DOHH2 (cell line): ENCODE measurements around the gene PEX14.

Experiments
- H3F3A ChIP-seq: fragments of 200-600 bp; sonication (generic), shearing (Covaris generic); 2 replicates; pipeline ENCODE4 v1.6.0; 2016; ENCODE audit warnings: antibody characterized with exemption, mild to moderate bottlenecking; ENCODE audit not compliant: control insufficient read depth, insufficient read depth
- H3K27ac ChIP-seq: fragments of 200-600 bp; sonication (generic); 2 replicates; pipeline ENCODE4 v1.5.1; 2014; ENCODE audit warnings: low read depth, mild to moderate bottlenecking, low read length, moderate library complexity
- H3K27me3 ChIP-seq: fragments of 200-600 bp; sonication (generic); 2 replicates; pipeline ENCODE4 v1.6.1; 2014; ENCODE audit warnings: mild to moderate bottlenecking, low read length, mixed read lengths; ENCODE audit not compliant: control insufficient read depth
- H3K36me3 ChIP-seq: fragments of 200-600 bp; sonication (generic); 2 replicates; pipeline ENCODE4 v1.6.1; 2014; ENCODE audit warnings: mild to moderate bottlenecking, low read length, moderate library complexity, mixed read lengths; ENCODE audit not compliant: control insufficient read depth
- H3K4me1 ChIP-seq: fragments of 200-600 bp; sonication (generic); 2 replicates; pipeline ENCODE4 v1.6.1; 2014; ENCODE audit warnings: mild to moderate bottlenecking, low read length, mixed read lengths; ENCODE audit not compliant: control insufficient read depth
- H3K4me2 ChIP-seq: fragments of 200-600 bp; sonication (generic); 2 replicates; pipeline ENCODE4 v1.6.0; 2014; ENCODE audit warnings: mild to moderate bottlenecking, low read length, moderate library complexity
- H3K4me3 ChIP-seq: fragments of 200-600 bp; sonication (generic); 2 replicates; pipeline ENCODE4 v1.5.1; 2014; ENCODE audit warnings: mild to moderate bottlenecking, low read length, mixed read lengths
- H3K79me2 ChIP-seq: fragments of 200-600 bp; sonication (generic); 2 replicates; pipeline ENCODE4 v1.6.1; 2014; ENCODE audit warnings: mild to moderate bottlenecking, low read length, mixed read lengths; ENCODE audit not compliant: control insufficient read depth
- H3K9me2 ChIP-seq: fragments of 200-600 bp; sonication (generic); replicated peaks from 2 replicates; pipeline ENCODE4 v1.6.1; 2014; ENCODE audit warnings: mild to moderate bottlenecking, low read length, mixed read lengths; ENCODE audit not compliant: control insufficient read depth
- H3K9me3 ChIP-seq: fragments of 200-600 bp; sonication (generic); 2 replicates; pipeline ENCODE4 v1.6.1; 2014; ENCODE audit warnings: antibody characterized with exemption, low read length, mixed read lengths; ENCODE audit not compliant: control insufficient read depth, insufficient read depth
- H4K20me1 ChIP-seq: fragments of 200-600 bp; sonication (generic); 2 replicates; pipeline ENCODE4 v1.6.0; 2014; ENCODE audit warnings: low read depth, mild to moderate bottlenecking, antibody characterized with exemption, low read length, moderate library complexity; ENCODE audit not compliant: control insufficient read depth, insufficient read depth
- EZH2phosphoT487 ChIP-seq: fragments of 200-600 bp; sonication (generic); IDR thresholded peaks from 2 replicates; pipeline ENCODE4 v1.6.1; 2017; ENCODE audit warnings: borderline replicate concordance, mild to moderate bottlenecking, antibody characterized with exemption, low read length, moderate library complexity, mixed read lengths

PEX14 gene

DNA sequence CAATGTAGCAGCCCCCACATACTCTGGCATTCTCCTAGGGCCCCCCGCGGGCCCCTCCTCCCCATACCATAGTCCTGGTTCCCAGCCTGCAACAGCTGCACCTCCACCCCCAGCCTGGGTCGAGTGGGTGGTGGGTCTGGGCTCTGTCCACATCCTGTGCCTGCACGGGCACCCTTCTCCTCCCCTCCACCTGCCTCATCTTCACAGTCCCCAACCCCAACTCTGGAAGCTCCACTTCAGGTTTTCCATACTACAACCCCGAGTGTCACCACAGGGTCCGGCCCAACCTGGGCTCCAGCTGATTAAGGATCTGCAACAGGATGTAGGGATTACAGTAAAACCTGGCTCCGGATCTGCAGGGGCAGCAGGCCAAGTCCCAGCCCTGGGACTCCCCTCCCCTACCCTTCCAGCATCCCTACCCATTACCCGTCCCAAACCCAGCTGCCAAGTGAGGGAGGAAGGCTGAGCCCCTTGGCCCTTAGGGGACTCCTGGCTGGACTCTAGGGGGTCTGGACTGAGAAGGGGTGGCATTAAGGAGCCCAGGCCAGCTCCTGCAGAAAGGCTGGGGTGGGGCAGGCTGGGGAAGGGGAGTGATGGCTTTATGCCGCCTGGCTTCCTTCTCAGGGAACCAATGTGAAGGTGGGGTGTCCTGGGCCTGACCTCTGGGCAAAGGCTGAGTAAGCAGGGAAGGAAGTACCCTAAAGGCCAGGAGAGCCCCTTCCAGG is 204.9 kb downstream of the PEX14 start:
- Histone ChIP-seq H3K4me1 (no peaks in the 10 kb centered on the region), H3K36me3 (no peaks in the 10 kb centered on the region), H3K9me2 (no peaks in the 10 kb centered on the region), H3F3A (no peaks in the 10 kb centered on the region), H3K4me3 (no peak overlapping the region), H4K20me1 (no peaks in the 10 kb centered on the region), H3K9me3 (no peaks in the 10 kb centered on the region), H3K27ac (no peak overlapping the region), H3K4me2 (no peak overlapping the region), H3K79me2 (no peaks in the 10 kb centered on the region), H3K27me3 (no peaks in the 10 kb centered on the region)
- TF ChIP-seq EZH2phosphoT487 = no peak
